Ramos (cell line): ENCODE measurements around the gene SMIM35.
"Not testable (repeated sequence)": the region's sequence is repeated elsewhere in the genome, so short reads cannot be mapped to it uniquely, and the experiment has no call there.

ENCODE experiments used
- in situ Hi-C: fragments of 300-500 bp; cut with MboI; formaldehyde crosslinking; loops from one replicate; pipeline ENCODE4 v1.14.3; 2022; ENCODE audit warnings: low sequenced_read_pairs; ENCODE audit not compliant: unreplicated experiment

The SMIM35 gene

DNA sequence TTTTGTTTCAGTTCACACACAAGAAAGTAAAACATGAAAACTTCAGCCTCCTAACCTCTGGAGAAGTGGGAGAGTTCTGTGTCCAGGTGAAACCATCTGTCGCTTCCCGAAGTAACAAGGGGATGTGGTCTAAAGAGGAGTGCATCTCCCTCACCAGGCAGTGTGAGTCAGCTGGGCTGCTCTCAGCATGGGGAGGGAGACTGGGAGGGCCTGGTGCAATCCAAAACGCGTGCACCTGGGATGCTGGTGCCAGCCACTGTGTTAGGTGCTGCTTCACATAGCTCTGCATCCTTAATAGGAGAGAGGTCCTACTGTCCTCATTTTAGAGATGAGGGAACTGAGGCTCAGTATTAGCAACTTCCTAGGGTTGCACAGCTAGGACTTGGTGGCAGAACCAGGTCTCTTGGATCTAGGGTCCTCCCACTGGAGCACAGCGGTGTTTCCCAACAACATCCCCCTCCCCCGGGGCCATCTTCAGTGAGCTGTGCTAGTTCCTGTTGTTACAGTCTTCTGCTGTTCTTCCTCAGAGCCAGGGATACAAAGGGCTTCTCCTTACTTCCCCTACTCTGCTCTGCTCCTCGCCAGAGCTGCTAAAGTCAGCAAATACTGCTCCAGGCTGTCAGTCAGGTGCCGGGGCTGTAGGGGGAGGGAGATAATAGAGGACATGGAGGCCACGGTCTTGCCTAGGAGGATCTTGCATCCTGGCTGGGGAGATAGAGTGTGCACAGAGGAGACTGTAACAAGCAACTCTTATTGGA lies 92.6 kb downstream of the SMIM35 start:
- in situ Hi-C loops = no loop called here

DNA sequence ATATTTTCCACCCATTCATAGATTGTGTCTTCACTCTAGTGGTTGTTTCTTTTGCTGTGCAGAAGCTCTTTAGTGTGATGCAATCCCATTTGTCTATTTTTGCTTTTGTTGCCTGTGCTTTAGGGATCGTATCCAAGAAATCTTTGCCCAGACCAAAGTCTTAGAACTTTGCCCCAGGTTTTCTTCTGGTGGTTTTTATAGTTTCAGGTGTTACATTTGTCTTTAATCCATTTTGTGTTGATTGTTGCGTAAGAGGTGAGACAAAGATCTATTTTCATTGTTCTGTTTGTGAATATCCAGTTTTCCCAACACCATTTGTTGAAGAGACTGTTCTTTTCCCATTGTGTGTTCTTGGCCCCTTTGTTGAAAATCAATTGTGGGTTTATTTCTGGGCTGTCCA lies 94.1 kb downstream of the SMIM35 start:
- in situ Hi-C loops = no loop called here

GRCh38 chr11:117992136-117992535 lies 94.6 kb downstream of the SMIM35 start:
- in situ Hi-C loops = no loop called here

DNA sequence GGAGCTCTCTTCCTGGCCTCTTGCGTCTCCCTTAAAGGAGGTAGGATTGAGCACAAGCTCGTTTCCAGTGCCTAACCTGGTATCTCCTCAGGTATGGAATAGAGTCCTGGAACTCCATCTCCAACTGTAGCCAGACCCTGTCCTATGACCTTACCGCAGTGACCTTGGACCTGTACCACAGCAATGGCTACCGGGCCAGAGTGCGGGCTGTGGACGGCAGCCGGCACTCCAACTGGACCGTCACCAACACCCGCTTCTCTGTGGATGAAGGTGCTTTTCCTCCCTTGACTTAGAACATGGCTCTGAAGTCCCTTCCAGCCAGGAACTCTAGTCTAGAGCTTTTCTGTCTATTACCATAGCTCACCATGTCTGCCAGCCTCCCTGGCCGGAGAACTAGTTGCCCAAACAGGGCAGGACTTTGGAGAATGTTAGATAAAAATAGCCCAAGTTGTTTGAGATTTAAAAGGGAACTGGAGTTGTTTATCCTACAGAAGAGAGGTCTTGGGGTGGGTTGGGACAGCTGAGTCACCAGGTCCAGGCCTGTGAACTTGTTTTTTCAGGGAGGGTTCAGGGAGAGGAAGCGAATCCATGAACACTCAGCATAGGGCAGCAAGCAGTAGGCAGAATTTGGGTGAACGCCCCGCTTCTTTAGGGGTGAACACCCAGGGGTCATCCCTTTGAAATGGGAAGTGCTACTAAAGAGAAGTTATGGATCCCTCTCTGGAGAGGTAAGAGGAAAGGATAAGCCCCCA lies 97.2 kb downstream of the SMIM35 start:
- in situ Hi-C loops = no loop called here

- in situ Hi-C loops = no loop called here
Observed at GRCh38 chr11:117986981-117987574, 99.7 kb downstream of the SMIM35 start.

DNA sequence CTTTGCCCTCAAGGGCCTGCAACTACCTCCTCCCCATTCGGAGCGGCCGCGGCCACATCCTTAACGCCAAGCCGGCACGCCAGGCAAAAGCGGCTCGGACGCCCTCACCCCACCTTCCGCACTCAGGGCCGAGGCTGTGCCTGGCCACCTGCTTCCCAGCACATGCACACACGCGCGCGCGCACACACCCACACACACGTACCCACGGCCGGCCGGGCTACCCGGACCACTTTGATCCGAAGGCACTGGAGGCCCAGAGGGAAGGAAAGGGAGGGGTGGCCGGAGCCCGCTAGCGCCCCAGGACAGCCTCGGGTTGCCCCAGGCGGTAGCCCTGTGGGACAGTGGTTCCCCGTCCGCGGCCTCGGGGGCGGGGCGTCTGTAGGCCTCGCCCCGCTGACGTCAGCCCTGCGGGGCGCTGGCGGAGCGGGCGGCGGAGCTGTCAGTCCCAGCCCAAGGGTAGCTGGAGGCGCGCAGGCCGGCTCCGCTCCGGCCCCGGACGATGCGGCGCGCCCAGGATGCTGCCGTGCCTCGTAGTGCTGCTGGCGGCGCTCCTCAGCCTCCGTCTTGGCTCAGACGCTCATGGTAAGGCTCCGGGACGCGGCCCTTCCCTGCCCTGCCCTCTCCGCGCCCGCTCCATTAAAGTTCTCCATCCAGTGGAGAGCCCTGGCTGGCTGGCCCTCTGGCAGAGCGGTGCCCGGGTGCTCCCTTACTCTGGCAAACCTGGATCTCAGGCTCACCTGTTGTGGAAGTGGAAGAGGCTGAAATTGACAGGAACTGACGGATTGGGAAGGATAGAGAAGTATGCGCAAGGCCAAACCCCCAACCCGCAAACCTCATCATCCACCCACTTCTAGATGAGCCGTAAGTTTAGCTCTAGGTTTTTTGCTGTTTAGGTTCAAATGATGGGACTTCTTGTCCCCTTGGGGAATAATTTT lies 100.5 kb downstream of the SMIM35 start, which contains the start of gene IL10RA:
Gene IL10RA (plus strand): TSS at position 442 of the 935 bp plus-strand sequence. CDS start 74 bp downstream, at position 516.
- in situ Hi-C loops = no loop called here

DNA sequence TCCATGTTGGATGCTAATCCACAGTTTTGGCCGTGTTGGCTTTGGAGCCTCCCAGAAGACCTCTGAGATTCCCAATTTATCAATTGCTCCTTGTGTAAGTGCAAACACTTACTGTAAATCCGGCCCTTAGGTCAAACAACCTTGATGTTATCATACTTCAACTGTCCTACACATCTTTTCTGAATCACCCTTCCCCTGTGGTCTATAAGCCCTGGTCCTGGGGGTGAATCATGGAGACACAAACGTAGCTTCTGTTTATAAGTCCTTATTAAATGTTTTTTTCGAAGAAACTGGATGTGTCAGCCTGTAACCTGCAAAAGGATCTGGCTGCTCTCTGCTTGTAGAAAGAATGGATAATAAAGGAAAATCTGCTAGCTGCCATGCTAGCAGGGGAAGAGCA lies 102.3 kb downstream of the SMIM35 start:
- in situ Hi-C loops = no loop called here

DNA sequence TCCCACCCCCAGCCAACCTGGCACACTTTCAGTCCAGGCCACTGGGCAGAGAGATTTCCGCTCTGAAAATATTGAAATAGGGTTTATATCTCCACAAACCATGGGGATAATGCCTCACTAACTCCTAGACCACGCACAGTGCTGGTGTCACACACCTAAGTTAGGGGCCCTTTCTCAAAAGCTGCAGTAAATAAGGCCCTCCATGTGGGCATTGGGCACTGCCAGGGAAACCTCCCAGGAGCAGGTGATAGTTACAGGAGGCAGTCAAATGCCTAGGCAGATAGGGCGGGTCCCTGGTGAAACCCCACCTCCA lies 103.6 kb downstream of the SMIM35 start:
- in situ Hi-C loops = no loop called here

DNA sequence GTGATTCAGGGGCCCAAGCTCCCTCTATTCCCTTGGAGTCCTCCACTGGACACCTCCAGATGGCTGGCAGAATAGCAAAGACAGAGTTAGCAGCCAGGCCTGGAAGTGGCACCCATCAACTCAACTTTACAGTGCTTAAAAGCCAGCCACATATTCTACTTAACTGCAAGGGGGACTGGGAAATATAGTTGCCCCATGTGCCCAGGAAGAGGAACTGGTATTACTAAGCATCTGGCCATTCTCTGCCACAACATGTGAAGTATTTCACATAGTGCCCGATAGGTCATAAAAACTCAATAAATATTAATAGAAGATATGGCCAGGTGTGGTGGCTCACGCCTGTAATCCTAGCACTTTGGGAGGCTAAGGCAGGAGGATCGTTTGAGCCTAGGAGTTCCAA lies 106.0 kb downstream of the SMIM35 start:
- in situ Hi-C loops = no loop called here

DNA sequence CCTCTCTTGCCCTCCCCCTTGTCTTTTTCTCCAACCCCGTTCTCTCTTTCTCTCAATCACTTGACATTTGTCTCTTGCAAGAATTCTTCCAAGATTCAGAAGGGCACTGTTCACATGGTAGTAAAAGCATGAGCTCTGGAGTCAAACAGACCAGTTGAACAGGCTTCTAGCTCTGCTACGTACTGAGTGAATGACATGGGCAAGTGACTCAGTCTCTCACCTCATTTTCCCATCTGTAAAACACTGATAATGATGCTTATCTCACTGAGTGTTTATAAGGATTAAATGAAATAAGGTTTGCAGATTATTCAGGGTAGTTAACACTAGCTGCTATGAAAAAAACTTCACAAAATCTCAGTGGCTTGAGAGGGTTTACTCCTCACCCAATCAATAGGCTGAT lies 106.5 kb downstream of the SMIM35 start:
- in situ Hi-C loops = no loop called here

- in situ Hi-C loops = no loop called here
Observed at GRCh38 chr11:117979481-117980211, 107.1 kb downstream of the SMIM35 start.

DNA sequence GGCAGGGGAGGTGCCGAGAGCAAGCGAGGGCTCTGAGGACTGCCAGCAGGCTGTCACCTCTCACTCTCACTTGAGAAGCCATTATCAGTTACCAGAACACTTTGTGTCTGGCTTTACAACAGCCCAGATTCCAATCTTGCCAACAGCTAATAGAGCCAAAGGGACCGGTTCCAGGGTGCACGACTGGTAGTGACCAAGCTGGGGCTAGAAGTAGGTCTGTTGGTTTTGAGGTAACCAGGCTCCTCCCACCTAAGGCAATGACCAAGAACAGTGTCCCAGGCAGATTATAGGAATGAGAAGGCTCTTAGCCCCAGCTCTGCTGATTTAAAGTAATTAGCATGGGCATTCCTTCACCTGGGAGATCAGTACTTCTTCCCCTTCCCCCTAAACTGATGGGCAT lies 107.8 kb downstream of the SMIM35 start:
- in situ Hi-C loops = no loop called here

GRCh38 chr11:117978291-117978910 lies 108.4 kb downstream of the SMIM35 start:
- in situ Hi-C loops = not testable (repeated sequence)

- in situ Hi-C loops = not testable (repeated sequence)
Observed at GRCh38 chr11:117977612-117978264, 109.0 kb downstream of the SMIM35 start.

DNA sequence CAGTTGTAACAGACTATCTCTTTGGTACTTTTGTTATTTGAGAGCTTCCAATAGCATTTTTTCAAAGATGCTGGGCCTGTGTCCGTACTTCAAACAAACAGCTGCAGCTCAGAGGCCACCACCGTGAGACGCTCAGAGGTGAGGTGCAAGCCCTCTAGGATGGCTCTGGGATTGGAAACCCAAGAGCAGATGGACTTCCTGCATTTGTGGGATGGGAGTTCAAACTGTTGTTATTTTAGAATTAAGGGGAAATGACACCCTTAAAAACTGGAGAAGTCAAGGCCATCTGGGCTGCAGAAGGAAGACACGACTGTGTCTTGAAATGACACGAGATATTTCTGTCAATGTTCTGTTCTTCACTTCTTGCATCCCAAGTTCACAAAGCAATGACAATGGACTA lies 109.7 kb downstream of the SMIM35 start:
- in situ Hi-C loops = no loop called here

GRCh38 chr11:117976445-117976844 lies 110.3 kb downstream of the SMIM35 start:
- in situ Hi-C loops = no loop called here

DNA sequence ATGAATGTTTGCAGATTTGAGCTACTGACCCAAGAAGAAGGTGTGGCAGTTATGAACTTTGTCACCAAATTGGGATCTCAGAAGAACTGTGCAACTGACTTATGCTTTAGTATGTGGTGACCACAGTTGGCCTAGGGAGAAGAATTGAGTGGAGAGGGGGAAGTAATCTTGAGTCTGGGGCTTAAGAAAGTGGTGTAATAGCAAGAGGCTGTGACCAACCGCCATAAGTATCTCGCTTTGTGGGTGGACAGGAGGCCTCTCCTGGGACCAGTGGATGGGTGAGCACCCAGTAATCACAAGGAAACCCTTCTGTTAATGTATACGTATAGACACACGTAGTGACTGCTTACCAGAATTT lies 113.3 kb downstream of the SMIM35 start:
- in situ Hi-C loops = no loop called here

GRCh38 chr11:117972629-117973502 lies 113.9 kb downstream of the SMIM35 start:
- in situ Hi-C loops = no loop called here
